Activated CD4-positive, CD25-positive, alpha-beta regulatory T cell treated with anti-CD3 and anti-CD28 coated beads, Interleukin-2, amount 50 U/mL, for 72 hours (primary cell): ENCODE measurements around the gene NAA10.
A peak's percentile ranks its signal among the peaks of the same experiment; 100 is the strongest.

Experiments
- DNase-seq: peaks from one replicate; pipeline ENCODE4 v3.0.0; 2021

The NAA10 gene

DNA sequence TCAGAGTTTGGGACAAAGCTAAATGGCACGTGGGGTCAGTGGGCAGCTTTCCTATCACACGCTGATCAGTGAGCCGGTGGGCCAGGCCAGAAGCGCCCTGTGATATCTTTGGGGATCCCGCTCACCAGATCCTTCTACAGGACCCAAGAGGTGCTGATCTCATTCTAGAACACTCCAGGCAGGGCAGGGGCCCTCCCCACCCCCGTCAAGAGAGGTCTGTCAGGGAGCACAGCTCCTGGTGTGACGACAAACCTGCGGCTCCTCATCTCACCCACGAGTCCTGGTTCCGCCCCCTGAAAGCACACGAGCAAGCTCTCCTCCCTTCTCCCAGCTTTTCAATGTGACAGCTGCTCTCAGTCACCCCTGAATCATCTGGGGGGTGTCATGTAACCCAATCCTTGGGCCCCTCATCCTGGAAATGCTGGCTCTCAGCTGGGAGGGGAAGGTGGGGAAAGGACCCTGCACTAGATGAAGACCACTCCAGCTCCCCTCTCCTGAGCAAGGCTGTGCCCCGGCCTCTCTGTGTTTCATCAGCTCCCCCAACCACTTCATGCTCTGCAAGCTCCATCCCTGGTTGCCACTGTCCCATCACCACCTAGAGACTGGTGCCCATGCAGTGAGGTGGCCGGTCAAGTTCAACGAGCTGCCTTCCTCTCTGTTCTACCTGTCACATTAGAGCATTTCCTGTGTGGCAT, 32.2 kb upstream of the NAA10 start:
- DNase-seq, result no peak

DNA sequence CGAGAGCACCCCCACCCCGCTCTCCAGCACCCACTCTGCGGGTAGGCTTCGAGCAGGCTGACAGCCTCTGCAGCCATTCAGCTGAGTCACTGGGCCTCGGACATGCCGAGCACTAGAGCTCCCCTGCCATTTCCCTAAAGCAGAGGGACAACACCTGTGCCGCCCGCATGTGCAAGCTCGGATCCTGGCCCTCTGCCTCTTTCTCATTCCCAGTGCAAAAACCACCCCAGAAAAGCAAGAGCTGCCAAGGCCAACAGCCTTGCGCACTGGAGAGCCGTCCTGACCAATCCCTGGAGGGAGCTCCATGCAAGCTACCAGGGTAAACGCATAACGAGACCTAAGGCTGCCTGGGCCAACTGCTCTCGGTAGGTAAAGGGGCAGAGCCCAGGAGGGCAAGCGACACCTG, 31.4 kb upstream of the NAA10 start:
- no peak for DNase-seq

DNA sequence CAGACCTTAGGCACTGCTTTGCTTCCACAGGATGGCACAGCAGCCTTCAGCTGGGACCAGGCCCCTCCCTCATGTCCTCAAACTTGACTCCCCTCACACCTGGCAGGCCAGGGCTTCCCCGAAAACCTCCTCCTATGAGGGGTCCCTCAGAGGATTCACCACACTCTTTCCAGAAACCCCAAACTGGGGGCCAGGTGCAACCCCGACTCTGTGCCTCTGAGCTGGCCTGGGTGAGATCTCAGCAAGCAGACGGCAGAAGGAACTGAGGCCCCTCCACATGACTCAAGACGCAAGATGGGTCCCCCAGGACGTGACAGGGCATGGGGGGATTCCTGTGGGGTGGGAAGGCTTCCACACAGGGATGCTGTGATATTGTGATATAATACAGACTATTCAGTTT, 30.6 kb upstream of the NAA10 start:
- DNase-seq, result no peak

DNA sequence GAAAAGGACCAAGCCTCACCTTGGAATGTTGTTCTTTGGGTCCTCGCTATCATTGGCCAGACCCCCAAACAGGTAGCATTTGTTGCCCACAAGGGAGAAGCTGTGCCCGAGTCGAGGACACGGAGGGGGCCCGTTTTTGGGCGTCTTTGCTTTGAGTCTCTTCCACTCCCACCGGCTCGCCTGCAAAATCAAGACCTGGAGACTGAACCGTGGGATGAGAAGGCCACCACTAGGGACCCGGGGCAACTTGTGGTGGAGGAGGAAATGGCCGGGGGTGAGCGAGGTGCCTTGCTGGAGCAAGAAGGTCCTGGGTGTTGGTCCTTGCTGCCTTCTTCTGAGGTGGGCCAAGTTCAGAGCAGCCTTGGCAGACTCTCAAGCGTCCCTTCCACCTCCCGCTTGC, 29.3 kb upstream of the NAA10 start:
- no peak for DNase-seq

DNA sequence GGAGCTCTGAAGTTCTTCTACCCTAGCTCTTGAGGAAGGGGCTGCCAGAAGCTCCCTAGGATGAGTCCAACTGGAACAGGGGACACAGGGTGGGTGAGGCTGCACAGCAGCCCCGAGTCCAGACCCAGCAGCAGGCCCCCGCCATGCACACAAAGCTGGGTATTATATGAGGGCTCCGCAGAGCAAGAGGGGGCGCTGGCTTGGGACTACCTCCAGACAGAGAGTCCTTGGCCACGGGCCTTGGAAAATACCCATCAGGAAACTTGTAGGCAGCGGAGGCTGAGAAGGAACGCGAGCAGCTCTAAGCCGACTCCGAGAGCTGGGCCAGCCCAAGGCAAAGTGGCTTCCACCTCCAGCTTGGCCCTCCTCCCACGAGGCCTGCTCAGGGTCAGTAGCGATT, 28.7 kb upstream of the NAA10 start:
- no peak for DNase-seq

DNA sequence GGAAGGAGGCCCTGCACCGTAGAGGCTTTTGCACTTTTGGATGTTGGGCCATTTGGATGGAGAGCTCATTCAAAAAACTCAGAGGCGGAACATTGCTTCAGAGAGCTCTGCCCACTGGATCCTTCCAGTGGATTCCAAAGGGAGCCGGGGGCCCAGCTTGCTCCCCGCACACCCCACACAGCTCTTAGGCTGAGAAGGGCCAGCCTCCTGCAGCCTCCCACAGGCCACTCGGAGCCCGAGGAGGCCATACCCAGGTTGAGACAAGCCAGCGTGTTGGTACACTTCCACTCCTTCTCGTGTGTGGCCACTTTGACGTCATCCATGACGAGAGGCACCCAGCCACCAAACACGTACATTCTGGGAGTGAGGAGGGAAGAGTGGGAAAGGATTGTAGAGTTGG, 26.5 kb upstream of the NAA10 start:
- DNase-seq, result no peak

DNA sequence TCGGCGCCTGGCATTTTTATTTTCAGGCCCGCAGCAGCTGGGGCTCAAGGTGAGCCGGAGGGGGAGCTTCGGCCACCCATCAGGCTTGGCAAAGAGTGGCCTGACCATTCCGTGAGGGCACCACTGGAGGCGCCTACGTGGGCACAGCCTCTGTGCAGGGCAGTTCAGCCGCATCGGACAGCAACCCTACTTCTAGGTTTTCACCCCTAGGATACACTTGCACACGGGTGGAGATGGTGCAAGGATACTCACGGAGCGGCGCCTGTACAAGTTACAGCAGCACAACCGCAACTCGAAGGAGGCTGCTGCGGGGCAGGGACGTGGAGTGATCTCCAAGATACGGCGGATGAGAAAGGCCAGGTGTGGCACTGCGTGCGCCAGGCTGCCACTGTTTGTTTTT, 25.9 kb upstream of the NAA10 start:
- DNase-seq, result no peak

DNA sequence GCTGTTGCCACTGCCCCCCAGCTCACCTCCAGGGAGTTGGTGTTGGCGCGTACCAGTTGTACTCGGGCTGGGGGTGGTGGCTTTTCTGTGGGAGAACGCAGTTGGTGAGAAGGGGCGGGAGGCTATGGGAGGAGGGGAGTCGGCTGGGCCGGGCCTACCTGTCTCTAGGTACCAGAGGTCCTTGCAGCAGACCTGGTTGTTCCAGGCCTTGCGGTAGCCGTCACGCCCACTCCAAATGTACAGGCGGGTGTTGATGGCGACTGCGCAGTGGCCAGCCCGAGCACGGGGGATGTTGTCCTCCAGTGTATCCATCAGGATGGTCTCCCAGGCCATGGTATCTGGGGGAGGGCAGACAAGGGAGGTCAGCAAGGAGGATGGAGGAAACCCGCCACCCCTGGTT, 25.2 kb upstream of the NAA10 start:
- no peak for DNase-seq

DNA sequence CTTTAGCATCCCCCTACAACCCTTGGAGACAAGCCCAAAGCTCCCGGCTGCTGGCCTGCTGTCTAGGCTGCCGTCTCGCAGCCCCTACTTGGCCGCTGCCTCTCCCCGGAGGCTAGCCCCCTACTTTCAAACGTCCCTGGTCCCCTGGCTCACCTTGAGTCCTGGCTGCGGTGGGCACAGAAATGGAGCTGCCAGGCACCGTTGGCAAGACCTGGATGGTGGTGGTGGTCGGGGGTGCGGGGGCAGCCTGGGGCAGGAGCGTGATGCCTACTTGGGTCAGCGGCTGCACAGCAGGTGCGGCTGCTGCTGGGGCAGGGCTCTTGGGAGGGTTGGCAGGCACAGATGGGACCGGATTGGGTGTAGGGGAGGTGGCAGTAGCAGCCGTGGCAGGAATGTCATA, 24.8 kb upstream of the NAA10 start:
- DNase-seq, result no peak

DNA sequence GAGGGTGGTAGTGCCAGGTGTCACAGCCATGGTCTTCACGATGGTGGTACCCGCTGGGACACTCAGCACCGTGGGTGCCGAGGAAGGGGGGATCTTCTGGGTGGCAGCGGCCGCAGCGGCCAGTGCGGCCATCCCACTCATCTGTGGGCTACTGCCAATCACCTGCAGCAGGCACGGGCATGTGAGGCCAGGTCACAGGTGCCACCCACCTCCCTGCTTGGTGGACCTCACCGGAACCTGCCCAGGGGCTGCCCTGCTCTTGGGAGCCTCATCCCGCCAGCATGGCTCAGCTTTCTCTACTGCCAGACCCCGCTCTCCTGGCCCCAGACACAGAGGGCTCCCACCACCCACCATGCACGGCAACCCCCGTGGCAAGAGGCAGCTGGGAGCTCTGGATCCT, 23.8 kb upstream of the NAA10 start:
- no peak for DNase-seq

DNA sequence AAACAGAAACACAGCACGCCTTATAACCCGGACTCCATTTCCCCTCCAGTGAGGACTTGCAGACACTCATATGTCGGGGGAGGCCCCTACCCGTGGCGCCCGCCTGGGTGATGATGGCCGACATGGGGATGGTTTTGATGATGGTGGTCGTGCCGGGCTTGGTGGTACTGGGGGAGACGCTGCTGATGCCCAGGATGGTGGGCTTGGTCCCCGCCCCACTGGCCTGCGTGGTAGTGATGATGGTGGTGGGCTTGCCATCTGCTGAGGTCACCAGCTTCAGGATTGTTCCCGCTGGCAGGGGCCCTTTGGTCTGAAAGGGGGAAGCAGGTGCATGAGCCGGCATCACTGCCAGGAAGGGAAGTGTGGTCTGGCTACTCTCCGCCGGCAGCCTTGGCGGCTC, 22.4 kb upstream of the NAA10 start:
- DNase-seq, result no peak

DNA sequence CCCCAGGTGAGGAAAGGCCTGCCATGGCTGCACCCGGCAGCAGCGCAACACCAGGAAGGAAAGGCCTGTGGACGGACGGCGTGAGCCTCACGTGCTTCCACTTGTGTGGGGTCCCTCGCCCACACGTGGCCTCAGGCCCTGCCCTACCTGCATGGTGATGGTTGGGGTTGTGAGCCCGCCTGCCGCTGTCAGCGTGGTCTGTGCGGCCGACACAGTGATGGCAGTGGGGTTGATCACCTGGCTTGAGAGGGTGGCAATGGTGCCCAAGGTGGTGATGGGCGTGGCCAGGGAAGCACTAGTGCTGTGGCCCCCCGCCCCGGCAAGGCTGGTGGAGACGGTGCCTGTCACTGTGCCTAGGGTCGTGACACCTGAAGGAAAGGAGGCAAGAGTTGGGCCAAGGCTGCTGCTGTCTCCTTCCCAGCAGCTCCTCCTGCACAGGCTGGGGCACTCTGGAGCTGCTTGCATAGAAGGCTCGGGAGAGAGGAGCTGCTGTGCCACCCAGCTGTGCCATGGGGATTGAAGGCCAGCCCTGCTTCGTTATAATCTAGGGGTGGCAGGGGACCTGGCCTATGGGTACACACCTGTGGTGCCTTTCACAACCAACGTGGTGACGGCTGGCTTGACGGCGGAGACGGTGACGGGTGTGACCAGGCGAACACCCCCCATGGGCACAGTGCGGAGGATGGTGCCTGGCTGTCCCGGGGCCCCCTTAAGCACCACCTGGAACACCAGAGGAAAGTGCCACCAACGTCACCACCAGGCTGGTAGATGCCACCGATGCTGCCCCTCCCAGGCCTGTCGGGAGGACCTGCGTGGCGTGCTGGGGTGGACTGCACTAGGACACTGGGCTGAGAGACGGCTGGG, 21.4 kb upstream of the NAA10 start:
- no peak for DNase-seq

DNA sequence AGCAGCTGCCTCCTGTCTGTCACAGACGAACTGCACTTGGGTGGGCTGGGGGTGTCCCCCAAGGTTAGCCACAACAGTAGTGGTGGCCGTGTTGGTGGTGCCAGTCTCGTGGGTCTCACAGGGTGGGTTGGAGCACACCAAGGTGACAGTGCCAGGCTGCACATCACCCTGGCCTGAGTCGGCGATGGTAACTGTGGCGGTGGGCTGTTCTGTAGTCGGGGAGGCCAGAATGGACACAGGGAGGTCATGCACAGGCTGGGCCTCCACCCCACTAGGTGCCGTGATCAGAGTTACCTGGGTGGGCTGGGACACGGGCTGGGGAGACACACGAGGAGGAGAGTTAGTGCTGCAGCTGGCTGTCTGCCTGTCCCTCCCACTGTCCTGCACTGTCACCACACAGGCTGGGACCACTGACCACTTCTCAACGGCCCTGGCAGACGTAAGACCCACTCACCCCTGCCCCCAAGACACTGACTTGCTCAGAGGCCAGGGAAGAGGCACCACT, 20.4 kb upstream of the NAA10 start:
- DNase-seq, result no peak

DNA sequence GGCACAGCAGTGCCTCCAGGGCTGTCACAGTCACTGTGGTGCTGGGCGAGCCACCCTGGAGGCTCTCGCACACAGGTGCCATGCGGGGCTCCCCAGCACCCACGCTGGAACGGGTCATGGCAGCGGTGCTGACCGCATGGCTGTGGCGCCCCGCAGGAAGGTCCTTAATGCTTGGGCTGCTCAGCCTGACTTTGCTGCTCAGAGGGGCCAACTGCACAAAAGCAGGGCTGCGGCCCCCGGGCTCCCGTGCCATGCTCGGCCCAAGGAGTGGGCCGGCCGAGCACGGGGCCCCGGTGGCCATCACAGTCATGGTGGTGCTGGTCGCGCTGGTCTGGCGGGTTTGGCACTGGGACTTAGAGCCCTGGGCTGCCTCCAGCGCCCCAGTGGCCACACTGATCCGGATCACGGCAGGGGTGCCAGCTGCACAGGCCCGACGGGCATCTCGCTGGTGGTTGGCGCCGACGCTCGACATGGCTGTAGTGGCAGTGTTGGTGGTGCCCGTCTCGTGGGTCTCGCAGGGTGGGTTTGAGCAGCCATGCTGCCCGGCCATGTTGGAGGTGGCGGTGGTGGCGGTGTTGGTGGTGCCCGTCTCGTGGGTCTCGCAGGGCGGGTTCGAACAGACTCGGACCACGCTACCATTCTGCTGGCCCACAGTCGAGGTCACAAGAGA, 19.9 kb upstream of the NAA10 start:
- DNase-seq, result no peak

DNA sequence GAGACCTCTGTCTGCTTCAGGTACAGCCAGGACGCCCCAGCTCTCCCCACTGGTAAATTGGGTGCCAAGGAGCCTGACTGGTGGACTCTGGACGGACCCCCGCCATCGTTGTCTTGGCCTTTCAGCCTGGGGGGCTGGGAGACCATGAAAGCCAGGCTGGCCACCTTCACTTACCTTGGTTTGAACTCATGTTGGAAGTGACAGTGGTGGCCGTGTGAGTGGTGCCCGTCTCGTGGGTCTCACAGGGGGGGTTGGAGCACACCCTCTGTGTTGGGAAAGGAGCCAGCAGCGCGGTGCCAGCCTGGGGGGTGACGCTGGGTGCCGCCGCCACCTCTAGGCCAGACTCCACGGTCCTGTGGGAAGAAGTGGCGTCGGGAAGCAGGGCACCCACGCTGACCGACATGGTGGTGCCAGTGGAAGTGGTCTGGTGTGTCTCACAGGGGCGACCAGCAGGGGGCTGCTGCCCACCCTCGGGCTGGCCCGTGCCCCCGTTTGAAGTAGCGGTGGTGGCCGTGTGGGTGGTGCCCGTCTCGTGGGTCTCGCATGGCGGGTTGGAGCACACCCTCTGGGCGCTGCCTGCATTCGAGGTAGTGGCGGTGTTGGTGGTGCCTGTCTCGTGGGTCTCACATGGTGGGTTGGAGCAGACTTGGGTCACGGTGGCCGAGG, 19.2 kb upstream of the NAA10 start:
- no peak for DNase-seq

DNA sequence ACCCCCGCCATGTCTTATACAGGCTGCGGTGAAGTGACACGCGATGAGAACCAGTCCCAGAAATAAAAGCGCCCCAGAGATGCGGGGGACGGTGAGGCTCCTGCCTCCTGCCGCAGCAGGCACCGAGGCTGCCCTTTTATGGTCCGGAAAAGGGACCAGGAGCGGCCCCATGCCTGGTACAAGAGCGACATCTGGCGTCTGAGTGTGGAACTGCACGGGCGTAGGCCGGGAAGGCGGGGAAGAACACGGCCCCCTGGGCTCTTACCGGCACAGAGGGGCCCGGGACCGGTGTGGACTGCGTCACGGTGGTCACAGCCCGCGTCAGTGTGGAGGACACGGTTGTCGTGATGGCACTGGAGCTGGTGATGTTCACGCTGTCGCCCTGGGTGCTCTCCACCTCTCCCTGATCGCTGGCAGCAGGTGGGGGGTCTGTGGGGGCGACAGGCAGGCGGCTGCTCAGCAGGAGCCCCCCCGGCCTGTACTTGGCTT, 18.5 kb upstream of the NAA10 start:
- peak; percentile 84 for DNase-seq

DNA sequence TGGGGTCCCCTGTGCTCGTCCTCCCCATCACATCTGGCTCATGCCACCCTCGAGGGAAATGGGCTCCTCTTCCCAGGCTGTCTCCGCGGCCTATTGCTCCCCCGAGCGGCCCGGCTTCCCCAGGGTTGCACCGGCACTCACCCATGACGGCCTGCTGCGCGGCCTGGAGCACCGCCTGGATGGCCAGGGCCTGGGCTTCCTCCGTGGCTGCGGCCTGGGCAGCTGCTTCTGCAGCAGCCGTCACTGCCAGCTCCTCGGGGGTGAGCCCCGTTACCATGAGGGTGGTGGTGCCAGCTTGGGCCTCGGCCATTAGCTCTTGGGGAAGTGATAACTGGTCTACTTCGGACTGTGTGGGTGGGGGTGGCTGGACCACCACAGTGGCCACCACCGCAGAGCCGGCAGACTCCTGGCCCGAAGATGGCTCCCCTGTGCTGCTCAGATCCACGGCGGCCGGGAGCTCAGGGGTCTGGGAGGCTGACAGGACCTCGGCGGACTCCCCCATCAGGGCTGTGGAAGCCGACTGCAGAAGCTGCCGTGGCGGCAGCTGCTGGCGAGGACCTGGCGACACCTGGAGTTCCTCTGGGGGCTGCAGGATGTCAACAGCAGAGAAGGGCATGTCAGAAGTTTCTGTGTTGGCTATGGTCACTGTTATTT, 17.7 kb upstream of the NAA10 start:
- no peak for DNase-seq

DNA sequence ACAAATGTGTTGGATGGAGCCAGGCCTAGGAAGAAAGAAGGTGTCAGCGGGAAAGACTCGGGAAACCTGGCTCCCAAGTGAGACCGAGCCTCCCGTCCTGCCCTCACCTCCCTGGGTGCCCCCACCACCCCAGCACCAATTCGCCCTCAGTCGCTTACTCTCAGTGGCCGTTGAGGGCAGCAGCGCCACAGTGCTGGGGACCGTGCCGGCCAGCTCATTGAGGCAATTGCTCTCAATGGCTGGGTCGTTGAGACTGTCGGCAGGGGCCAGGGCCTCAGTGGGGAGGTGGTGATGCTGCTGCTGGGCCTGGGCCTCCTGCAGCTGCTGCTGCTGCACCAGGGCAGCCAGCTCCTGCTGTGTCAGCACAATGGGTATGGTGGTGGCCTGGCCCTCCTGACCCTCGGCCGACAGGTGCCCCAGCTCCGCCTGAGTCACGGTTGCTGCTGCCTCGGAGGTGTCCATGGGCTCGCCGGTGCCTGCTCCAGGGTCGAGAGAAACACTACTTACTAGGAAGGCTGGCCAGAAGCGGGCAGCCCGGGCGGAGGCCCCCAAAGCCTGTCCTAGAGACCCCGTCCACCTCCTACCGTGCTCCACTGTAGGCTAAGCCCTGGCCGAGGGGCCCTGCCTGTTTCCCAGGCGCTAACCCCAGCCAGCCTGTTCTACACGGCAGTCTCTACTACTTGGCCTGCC, 17.0 kb upstream of the NAA10 start:
- no peak for DNase-seq

DNA sequence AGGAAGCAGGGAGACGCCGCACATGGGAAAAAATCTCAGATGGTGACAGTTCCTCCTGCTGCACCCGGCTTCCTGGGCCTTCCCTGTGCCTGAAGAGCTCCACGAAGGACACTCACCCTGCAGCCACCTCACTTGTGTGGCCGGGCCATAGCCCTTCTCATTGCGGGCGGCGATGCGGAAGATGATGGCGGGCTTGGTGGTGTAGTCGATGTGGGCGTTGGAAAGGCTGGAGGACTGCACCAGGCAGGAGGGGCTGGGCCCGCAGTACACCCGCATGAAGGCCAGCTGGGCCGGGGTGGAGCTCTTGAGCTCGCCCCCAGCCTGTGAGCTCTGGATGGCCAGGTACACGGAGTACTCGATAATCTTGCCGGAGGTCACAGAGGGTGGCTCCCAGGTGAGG, 15.3 kb upstream of the NAA10 start:
- DNase-seq, result no peak

DNA sequence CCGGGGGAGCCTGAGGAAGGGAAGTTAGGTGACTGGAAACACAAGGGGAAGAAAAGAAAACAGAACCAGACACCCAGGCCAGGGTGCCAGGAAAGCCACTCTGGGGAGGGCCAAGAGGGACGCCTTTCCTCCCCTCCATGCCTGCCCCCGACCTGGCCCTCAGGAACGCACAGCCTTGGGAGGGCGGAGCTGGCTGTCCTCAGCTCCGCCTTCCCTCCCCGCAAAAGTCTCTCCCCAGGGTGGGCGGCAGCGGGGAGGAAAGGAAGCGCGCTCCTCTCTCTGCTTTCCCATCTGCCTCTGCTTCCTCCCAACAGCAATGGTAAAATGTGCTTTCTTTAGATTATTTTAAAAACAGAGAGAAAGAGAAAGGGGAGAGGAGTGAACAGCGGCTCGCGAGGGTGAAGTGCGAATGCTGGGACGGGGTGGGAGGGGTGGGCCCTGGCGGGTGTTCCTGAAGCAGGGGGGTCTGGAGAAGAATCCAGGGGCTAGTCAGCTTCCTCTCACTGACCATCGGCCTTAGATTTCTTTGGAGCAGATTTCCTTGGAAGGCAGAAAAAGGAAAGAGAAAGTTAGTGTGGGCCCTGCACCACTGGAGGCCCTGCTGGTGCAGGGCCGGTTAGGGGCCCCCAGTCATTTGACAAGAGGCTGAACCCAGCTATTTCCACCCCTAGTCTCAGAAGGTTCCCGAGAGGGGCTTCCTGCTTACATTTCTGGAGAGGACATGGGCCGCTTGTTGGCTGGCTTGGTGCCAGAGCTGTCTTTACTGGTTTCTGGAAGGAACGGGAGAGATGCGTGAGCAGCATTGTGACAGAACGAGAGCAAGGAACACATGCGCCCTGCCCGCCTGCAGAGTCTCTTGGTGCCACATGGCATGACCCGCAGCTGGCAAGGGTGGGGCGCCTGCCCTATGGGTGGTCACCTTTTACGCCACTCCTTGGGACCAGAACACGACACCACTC, 14.3 kb upstream of the NAA10 start:
- no peak for DNase-seq

DNA sequence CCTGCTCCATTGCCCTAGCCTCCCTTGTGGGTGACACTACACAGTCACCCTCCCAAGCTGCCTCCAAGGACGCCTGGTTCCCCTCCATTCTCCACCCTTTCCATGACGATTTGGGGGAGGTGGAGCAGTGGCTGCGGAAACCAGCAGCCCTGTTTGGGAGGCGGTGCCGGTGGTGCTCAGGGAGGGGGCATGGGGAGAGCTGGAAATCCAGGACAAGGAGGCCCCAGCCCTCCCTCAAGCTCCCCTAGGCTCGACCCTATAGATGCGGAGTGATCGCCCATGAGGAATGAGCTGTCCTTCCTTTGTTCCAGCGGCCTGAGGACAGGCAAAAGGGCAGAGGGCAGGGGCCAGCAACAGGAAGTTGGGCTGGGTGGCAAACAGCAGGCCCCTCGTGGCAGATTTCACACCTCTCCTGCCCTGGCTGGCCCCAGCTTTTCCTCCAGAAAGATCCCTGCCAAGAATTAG, 13.2 kb upstream of the NAA10 start:
- DNase-seq, result no peak
